Erythroblast (primary cell): ENCODE measurements around the gene DIP2C.

Experiments
- GATA1 ChIP-seq: IDR thresholded peaks from 2 replicates; pipeline ENCODE4 v1.6.1; 2011; ENCODE audit warnings: low read depth, mild to moderate bottlenecking, control low read depth, low read length, moderate library complexity
- POLR2A ChIP-seq: IDR thresholded peaks from 2 replicates; pipeline ENCODE4 v1.6.1; 2011; ENCODE audit warnings: mild to moderate bottlenecking, low read length

GRCh38 chr10:278707-279106 is 410.8 kb downstream of the DIP2C start:
- TF ChIP-seq POLR2A (no peak), GATA1 (no peak)
